ENCODE data around the gene URB1.

The URB1 gene

DNA sequence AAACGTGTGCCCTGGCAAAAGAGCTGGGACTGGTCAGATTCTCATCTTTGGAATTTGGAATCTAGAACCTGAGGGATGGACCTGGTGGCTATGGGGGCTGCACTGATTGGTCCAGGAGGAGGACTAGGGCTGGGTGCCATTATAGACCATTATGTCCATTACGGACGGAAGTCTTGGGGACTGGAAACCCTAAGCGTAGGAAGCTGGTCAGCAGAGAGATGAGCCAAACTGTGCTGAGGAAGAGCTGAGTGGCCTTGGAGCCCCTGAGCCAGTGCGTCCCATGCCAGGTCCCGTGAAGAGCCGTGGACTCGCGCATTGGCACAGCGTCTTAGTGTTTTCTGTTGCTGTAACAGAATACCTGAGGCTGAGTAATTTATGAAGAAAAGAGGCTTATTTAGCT is 84.1 kb downstream of the URB1 start:
- DNase-seq (ENCODE audit: low read depth) = no peak
- H3K4me3 ChIP-seq (ENCODE audit: low read depth, low read length) = no peak overlapping the region
- TF ChIP-seq, protein P1, sequence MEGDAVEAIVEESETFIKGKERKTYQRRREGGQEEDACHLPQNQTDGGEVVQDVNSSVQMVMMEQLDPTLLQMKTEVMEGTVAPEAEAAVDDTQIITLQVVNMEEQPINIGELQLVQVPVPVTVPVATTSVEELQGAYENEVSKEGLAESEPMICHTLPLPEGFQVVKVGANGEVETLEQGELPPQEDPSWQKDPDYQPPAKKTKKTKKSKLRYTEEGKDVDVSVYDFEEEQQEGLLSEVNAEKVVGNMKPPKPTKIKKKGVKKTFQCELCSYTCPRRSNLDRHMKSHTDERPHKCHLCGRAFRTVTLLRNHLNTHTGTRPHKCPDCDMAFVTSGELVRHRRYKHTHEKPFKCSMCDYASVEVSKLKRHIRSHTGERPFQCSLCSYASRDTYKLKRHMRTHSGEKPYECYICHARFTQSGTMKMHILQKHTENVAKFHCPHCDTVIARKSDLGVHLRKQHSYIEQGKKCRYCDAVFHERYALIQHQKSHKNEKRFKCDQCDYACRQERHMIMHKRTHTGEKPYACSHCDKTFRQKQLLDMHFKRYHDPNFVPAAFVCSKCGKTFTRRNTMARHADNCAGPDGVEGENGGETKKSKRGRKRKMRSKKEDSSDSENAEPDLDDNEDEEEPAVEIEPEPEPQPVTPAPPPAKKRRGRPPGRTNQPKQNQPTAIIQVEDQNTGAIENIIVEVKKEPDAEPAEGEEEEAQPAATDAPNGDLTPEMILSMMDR (IDR thresholded peaks at IDR 0.05; ENCODE audit: insufficient read depth, low read depth, low read length, missing control alignments) = no peak

DNA sequence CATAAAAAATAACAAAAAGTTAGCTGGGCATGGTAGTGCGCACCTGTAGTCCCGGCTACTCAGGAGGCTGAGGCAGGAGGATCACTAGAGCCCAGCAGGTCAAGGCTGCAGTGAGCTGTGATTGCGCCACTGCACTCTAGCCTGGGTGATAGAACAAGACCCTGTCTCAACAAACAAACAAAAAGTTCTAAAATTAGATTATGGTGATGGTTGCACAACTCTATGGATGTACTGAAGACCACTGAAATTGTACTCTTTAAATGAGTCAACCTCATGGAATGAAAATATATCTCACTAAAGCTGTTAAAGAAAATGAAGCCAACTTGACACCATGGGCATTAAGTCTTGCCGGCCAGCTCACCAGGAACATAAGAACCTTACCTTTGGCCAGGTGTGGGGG is 85.1 kb downstream of the URB1 start:
- TF ChIP-seq, protein P1 (IDR thresholded peaks at IDR 0.05; ENCODE audit: insufficient read depth, low read depth, low read length, missing control alignments) = no peak

DNA sequence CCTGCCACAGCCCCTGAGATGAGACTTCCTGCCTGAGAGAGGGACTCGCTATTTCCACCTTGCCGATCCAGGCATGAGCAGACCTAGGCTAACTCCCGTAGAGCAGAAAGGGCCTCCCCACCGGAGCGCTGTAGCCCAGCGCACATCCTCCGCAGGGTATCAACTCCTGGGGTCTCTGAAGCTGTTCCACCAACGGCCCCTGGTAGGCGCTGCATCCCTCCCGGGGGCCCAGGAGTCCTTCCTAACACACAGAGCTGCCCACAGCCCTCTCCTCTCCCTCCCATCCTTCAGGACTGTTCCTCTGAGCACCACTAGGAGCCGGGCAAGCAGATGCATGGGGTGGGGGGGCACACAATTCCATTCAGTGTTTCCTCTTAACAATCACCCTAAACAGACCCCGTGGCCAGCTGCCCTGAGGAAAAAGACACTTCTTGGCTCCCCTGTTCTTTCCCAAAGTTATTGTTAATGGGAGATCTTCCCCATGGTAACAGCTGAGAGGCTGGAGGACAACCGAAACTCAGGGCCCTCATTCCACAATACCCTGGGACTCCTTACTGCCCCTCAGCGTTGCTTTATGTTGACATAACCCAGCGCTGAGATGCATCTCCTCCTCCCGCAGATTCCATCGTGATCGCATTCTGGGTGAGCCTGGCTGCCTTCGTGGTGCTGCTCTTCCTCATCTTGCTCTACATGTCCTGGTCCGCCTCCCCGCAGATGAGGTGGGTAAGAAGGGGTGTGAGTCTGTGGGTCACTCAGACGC is 86.6 kb downstream of the URB1 start:
- H3K4me3 ChIP-seq (ENCODE audit: low read depth, low read length) = no peak overlapping the region
- no peak for DNase-seq (ENCODE audit: low read depth)
- TF ChIP-seq, protein P1 (IDR thresholded peaks at IDR 0.05; ENCODE audit: insufficient read depth, low read depth, low read length, missing control alignments) = peak; percentile 5

More for the DNA sequence above, 85.1 kb downstream of the URB1 start:
- H3K4me3 ChIP-seq (ENCODE audit: low read depth, low read length) = no peak overlapping the region
- no peak for DNase-seq (ENCODE audit: low read depth)

DNA sequence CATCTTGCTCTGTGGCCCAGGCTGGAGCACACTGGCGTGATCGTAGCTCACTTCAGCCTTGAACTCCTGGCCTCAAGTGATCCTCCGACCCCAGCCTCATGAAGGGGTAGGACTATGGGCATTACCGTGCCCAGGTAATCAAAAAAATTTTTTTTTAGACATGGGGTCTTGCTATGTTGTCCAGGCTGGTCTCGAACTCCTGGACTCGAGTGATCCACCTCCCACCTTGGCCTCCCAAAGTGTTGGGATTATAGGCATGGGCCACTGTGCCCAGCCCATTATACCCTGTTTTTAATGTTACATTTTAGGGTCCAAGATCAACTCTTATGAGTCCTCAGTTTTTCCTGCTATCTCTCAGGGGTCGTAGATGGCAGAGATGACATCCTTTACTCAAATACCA is 87.8 kb downstream of the URB1 start:
- TF ChIP-seq, protein P1 (IDR thresholded peaks at IDR 0.05; ENCODE audit: insufficient read depth, low read depth, low read length, missing control alignments) = no peak
- DNase-seq (ENCODE audit: low read depth) = no peak
- no peak overlapping the region for H3K4me3 ChIP-seq (ENCODE audit: low read depth, low read length)

DNA sequence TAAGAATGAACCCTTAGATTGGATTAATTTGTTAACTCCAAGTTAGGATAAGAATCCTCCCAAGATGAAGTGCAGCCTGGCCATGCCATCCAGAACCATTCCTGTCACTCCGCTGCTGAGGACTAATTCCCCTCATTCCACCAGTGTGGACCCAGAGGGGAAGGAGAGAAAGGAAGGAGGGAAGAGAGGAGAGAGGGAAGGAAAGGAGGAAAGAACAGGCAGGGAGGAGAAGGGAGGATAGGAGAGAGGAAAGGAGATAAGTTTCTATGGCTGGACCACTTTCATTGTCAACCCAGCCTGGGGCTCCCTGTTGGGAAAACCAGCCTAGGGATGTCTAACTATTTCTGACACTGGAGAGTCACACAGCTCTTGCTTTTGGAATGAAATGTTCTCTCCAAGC is 89.4 kb downstream of the URB1 start:
- DNase-seq (ENCODE audit: low read depth) = no peak
- TF ChIP-seq, protein P1 (IDR thresholded peaks at IDR 0.05; ENCODE audit: insufficient read depth, low read depth, low read length, missing control alignments) = no peak
- no peak overlapping the region for H3K4me3 ChIP-seq (ENCODE audit: low read depth, low read length)

DNA sequence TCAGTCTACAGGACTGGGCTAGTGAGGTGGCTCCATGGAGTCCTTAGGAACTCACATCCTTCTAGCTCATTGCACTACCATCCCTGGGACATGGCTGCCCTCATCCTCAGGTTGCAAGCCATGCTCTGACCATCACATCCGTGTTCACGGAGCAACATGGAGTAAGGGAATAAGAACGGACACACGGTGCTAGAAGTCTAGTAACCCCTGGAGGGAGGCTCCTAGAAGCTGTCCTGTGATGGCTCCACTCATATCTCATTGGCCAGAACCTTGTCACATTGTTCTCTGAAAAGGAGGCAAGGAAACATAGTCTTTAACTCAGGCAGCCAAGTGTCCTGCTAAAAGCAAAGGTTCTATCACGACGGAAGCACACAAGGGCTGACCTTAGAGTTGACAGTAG is 90.3 kb downstream of the URB1 start:
- no peak for DNase-seq (ENCODE audit: low read depth)
- TF ChIP-seq, protein P1 (IDR thresholded peaks at IDR 0.05; ENCODE audit: insufficient read depth, low read depth, low read length, missing control alignments) = no peak
- H3K4me3 ChIP-seq (ENCODE audit: low read depth, low read length) = no peak overlapping the region

DNA sequence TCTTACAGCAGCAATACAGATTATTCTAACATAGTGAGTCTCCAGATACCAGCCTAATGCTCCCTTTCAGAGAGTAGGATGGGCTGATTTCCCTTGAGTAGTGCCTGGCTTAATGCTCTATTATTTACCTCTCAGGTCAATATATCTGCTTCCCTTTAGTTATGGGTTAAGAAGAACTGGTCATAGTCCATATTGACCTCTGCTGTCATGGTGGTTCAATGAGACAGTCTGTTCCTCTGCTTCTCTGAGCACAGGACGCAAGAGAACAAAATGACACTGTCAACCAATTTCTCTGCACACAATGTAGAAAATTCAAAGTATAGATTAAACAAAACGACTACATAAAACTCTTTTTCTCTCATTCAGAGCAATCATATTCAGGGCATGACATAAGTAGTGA is 91.2 kb downstream of the URB1 start:
- no peak for DNase-seq (ENCODE audit: low read depth)
- TF ChIP-seq, protein P1 (IDR thresholded peaks at IDR 0.05; ENCODE audit: insufficient read depth, low read depth, low read length, missing control alignments) = no peak

More for the DNA sequence above, 91.2 kb downstream of the URB1 start:
- H3K4me3 ChIP-seq (ENCODE audit: low read depth, low read length) = no peak overlapping the region
